ENCODE results near the gene ABR.
"Not testable (repeated sequence)": the region's sequence is repeated elsewhere in the genome, so short reads cannot be mapped to it uniquely, and the experiment has no call there.

ABR gene

DNA sequence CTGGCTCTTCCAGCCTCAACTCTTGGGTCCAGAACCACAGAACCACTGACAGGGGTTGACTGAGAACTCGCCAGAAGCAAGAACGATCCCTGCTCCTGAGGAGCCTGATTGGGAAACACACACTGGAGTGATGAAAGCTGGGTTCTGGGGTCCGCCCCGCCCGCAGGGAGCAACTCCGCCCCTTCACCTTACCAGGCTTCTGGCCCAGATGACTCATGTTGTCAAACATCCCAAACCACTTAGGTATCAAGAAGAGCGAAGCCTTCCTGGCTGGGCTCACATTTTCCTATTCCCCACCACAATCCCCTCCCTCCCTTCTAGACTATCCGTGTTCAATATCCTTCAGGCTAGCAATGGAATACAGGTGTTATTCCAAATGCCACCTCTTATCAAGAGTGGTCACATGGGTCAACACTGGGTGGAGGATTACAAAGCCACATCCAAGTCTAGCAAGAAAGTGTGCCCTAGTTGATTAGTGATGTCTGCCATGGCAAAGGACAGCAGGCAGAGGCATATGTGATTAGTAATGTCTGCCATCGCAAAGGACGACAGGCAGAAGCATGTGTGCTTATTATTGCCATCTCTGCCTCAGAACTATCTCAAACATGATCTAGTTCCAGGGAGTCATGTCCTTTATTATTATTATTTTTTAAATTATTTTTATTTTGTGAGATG, 112.4 kb downstream of the ABR start:
- no peak for DNase-seq

DNA sequence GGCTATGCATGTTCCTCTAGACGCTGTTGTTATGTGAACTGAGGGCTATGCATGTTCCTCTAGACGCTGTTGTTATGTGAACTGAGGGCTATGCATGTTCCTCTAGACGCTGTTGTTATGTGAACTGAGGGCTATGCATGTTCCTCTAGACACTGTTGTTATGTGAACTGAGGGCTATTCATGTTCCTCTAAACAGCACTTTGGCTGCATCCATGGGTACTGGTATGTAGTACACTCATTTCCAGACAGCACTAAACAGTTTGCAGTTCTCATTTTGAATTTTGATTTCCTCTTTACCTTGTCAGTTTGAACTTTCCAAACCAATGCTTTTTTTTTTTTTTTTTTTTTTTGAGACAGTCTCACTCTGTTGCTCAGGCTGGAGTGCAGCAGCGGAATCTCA, 114.4 kb downstream of the ABR start:
- not testable (repeated sequence) for DNase-seq

DNA sequence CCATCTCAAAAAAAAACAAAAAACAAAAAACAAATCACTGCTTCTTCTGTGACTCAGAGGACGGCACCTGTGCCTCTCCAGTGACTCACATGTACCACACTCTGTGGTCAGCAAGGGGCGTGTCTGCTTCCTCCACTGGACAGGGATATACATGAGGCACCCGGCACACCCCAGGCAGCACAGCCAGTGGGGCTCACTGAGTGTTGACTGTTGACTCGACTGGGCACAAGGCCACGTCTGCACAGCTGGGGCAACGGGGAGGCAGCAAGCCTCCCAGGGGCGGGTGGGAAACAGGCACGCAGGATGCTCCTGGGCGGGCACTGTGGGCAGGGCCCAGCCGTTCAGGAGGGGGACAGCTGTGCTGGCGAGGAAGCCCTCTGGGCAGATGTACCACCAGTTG, 118.8 kb downstream of the ABR start:
- no peak for DNase-seq

DNA sequence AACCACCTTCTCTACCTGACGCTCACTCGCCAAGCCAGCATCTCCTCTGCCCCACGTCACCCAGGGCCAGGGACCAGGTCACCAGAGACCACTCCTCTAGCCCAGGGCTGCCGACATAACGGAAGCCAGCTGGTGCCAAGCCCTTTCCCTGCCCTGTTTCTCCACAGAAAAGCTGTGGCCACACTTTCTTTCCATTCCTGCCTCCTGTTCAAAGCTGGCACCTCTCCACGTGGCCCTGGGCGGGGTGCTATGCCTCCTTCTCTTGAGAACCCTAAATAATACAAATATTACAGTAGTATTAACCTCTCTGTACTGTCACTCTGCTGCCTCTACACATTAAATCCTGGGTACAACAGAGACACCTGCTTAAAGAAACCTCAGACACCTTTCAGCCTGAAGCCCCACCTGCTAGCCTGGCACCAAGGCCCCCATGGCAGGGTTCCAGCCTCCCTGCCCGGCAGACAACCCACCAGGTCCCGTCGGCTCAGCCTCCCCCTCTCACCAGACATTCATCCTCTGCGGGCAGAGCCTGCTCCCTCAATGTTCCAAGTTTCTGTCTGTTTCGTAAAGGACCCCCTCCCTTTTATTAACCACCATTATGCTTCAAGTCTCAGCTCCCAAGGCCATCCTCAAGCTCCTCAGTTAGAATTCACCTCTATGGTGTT, 120.5 kb downstream of the ABR start:
- DNase-seq, result no peak

DNA sequence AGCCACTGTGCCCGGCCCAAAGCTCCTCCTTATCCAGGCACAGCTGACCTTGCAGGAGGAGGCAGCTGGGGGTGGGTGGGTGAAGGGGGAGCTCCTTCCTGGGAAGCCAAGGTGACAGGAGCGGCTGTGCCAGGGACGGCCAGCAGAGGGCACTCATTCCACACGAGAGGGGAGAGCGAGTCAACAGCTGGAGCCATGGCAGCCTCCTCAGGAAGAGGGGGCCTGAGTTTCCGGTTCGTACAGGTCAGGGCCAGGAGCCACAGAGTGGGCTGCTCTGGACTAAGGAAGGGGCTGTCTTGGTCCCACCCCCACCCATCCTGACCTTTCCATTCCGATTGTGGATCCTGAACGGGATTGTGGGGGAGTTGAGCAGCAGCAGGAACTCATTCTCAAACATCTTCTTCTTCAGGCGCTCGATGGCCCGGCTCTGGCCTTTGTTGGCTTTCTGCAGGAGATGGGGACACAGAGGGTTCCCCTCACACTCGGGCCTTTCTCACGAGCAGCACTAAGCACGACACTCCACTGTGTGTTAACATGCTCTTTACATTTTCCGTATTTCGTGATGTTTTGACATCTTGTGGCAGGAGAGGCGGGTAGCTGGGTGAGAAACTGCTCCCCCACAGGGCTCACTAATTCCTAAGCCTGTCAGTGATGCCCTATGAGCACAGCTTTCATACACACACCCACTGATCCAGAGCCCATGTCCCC, 121.2 kb downstream of the ABR start:
- no peak for DNase-seq

DNA sequence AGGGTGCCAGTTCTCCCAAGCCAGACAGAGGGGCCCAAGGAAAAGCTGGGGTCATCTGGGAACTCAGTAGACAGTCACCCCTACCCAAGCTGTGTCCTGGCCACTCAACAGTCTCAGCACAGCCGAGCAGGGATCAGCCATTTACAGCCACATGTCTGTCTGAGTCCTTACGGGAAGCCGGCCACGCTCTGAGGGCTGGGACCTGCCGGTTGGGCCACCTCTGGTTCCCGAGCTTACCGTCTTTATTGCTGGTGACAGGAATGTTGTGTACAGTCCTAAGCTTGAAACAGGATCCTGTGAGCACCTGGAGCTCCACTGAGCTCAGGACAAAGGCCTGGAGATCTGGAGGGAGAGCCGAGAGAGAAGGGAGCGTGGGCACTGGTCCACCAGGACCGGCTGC, 123.0 kb downstream of the ABR start:
- DNase-seq, result no peak

DNA sequence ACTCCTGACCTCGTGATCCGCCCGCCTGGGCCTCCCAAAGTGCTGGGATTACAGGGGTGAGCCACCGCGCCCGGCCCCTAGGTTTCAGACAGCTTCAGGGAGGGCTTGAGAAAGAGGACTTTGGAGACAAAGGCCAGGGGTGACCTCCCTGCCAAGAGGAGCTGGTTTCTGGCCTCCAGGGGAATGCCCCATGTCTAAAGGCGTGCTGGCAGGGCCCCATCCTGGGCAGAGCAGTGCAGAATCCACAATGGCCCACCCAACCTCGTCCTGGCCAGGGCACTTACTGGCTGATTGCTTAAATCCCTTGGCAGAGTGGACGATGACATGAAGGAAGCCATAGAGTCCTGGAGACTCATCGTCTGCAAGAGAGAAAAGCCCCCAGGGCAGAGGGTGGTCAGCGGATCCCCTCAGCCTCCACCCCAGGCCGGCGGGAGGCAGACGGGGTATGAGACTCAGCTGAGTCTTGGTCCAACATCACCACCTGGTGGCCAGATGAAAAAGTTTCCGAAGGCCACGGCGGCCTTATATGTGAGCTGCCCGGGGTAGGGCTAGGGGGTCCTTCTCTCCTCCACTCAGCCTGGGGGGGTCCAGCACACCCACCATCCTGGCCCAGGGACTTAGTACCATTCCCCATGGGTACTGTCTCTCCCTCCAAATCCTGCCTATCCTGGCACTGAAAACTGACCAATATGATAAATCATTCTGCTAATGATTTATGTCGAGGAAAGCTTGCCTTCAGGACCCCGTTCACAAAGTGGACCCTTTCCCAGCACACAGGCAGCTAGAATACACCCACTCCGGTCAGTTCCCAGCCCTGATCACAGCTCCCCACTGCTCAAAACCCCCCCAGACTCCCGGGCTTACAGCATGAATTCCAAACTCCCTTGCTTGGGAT, 123.8 kb downstream of the ABR start:
- no peak for DNase-seq

DNA sequence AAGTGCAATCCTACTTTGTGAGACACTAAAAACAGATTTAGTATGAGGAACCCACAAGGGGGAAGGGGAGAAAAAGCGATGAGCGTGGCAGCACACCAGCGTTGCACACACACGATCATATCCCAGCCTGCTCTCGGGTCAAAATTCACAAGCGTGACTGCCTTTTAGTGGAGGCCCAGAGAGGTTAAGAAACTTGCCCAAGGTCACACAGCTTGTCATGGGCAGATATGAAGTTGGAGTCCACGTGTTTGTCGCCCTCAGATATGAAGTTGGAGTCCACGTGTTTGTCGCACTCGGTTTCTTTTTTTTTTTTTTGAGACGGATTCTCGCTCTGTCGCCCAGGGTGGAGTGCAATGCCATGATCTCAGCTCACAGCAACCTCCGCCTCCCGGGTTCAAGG, 124.5 kb downstream of the ABR start:
- DNase-seq, result no peak

DNA sequence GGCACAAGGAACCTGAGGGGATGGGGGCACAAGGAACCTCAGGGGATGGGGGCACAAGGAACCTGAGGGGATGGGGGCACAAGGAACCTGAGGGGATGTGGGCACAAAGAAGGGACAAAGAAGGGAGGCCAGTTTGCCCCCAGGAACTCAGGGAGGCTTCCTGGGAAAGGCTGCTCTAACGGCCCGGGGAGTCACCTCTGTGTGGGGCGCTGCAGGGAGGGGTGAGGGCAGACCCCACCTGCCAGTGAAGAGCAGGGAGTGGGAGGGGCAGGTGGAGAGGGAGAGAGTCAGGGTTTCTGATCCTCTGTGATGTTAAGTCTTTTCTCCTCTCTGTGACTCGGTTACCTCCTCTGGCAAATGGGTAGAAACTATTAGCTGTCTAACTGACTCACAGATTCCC, 125.1 kb downstream of the ABR start:
- no peak for DNase-seq

DNA sequence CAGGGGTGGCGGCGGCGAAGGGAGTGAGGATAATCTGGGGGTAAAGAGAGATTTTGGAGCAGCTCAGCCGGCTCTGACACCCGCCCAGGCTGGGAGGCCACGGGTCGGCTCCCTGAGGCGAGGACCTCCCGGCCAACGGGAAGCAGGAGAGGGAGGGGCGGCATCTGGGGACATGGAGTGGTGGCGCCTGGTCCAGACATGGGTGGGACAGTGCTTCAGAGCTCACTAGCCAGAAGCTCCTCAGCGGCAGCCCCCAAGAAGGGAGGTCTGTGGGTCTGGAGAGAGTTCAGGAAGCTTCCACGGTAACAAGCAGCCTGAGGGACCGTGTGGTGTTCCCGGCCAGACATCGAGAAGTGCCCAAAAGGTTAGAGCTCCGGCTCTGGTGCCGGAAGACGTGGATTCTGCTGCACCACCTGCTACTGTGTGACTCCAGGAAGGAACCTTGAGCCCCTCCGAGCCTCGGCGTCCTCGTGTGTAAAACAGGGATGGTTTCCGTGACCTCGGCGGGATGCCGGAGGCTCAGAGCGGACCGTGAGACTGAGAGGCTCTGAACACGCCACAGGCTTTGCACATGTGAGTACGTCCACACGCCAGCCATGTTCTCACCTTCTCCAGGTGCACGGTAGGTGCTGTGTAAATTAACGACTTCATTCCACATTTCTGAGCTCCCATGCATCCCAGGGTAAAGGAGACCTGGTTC, 126.0 kb downstream of the ABR start:
- no peak for DNase-seq

DNA sequence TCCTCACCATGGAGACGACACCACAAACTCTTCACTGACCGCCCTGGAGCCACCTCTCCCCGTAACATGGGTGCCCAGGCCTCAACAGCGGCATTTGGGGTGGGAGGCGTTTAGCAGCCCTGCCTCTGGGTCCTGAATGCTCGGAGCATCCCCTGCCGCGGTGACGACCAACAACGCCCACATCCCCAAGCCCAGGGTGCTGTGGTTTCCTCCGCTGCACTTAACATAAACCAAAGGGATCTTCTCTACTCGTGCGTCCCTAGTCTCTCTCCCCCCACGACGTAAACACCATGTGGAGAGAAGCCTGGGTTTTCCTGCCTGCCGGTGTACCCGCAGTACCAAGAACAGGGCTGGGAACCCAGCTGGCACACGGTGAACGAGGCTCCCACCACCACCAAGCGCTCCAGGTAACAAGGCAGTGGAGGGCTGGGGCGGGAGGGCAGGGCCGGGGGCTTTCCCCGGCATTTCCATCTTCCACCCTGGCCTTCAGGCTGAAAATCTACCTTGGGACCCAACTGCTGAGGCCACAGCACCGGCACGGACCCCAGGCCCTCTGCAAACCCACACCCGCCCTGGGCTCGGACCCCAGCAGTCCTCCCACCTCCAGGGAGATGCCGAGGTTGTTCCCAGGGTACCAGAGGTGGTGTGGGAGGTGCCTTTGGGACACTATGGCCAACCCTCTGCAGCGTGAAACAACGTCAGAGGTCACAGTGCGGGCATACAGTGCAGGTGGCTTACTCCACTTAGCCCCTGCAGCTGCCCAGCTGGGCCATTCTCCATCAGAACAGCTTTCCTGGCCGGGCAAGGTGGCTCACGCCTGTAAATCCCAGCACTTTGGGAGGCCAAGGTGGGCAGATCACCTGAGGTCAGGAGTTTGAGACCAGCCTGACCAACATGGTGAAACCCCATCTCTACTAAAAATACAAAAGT, 128.5 kb downstream of the ABR start:
- no peak for DNase-seq

DNA sequence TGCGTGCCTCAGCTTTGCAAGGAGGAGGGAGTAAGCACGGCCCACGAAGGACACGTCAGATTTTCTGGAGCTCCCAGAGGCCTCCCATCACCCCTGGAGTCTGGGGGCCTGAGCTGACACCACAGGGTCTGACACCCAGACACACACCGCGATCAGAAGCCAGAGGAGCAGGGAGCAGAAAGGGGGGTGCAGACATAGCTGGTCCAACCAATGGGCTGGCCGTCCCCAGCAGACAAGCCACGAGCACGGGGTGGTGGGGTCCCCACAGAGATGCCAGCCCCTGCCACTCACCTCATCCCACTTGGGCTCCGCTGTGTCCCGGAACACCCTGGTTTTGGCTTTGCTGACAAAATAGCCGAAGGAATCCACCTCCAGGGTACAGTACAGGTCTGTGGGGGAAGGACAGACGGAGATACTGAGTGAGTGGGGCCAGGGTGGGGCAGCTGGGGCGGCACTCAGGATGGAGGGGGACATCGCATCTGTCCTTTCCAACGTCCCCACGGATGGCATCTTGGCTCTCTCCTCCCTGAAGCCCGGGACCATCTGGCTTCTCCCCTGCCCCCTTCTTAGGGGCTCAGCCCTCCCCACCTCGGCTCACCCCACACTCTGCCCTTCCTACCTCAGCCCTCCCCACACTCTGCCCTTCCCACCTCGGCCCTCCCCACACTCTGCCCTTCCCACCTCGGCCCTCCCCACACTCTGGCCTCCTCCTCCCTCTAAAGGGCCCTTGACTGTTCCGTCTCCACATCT, 129.4 kb downstream of the ABR start:
- DNase-seq, result no peak

DNA sequence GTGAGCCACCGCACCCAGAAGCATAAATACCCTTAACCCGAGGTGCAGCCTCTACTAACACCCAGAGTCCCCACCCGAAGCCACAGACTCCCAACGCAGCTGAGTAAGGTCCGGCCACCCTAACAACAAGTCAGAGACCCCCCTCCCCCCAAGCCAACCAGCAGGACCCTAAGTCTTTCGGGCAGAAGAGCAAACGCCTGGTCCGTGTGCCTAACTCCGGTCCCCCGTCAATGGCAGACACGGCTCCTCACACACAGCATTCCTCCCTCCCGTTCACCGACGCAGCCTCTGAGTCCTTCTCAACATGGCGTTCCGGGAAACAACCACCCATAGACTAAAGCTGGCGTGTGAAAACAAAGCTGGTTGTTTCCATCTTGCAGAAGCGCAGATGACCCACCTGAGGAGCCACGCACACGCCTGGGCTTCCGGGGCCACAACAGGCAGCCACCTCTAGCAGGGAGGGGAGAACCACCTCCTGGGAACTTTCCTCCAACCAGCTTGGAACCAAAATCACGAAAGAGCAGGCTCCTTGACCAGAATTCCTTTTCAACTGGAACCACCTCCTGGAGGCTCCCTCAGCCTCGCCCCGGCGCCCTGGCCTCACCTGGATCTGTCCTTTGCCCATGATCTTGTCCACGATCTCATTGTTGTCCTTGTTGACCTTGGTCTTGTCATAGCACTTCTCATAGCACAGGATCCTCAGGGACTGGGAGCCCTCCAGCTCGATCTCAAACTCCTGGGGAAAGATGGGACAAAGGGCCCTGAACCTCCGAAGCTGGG, 130.1 kb downstream of the ABR start:
- no peak for DNase-seq

DNA sequence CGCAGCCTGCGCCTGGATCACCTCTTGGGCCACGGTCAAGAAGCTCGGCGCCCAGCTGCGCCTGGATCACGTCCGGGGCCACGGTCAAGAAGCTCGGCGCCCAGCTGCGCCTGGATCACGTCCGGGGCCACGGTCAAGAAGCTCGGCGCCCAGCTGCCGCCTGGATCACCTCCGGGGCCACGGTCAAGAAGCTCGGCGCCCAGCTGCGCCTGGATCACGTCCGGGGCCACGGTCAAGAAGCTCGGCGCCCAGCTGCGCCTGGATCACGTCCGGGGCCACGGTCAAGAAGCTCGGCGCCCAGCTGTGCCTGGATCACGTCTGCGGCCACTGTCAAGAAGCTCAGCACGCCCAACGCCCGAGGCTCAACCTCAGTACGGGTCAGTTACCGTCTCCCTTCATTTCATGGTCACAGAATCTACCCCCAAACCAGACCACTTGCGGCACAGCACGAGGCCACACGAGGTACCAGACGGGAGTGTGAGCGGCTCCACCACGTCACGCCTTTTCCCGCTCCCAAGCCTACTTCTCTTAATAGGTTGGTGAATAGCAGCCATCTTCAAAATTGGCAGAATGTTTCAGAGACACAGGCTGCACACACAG, 131.2 kb downstream of the ABR start:
- DNase-seq, result not testable (repeated sequence)

DNA sequence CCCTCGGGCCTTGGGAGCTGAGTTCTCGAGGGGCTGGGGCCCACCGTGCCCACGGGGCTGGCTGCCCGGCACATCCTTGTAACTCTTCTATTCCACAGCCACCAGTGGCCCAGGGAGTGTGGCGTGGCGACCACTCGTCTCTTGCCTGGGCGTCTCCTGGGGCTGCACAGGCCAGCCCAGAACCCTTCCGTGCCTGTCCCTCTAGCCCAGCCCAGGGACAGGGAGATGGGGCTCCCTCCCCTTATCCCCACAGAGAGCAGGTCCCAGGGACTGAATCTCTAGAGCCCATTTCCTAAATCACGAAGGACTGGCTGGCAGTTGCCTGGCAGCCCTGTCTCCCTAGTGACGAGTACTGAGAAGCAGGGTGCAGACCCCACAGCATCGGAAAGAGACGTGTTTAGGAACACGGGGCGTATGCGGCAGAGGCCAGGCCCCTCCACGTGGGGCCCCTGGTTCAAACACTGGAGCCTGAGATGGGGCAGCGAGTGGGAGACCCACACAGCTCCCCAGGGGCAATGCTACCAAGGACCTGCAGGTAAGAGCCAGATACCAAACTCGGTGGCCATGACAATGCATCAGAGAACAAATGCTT, 131.8 kb downstream of the ABR start:
- no peak for DNase-seq

DNA sequence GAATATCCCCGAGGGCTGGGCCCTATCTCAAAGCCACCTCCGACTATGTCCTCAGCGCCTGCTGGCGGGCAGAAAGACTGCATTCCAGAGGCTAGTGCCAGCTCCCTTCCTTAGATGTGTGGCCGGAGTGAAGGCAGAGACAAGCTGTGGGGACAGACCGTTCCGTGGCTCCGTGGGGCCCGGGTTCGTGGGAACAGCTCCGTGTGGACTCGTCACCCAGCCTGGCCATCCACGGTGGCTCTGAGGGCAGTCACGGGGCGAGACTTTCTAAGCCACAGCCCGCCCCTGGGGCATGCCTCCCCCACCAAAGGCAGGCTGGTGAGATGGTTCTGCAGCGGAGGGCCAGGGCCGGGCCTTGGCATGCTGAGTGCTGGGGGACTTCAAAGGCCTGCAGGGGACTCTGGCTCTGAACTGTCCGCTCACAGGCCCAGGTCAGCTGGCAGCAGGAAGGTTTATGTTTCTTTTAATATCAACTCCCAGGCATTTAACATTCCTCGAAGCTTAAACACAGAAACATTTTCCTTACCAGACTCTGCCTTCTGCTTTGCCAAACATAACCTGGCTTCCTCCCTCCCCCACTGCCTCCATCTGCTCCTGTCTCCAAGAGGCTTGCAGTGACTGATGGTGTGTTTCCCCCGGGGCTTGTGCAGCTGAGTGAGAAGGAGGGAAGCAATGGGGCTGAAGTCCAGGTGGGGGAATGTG, 132.5 kb downstream of the ABR start:
- DNase-seq, result no peak

DNA sequence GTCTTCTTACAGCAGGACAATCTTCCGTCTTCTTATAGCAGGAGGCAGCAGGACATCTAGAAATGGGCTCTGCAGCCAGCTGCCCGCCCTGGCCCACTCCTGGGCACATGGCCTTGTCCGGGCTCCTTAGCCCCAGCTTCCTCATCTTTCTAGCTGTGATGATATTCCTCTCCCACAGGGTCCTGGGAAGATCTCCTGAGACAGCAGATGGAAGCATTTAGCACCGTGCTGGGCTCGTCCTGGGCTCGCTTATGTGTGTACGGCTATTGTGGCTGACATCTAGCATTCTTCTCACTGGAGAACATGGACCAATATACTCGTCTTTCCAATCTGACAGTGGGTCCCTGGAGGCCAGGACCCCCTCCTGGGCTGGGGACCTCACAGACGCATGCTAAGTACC, 134.3 kb downstream of the ABR start:
- no peak for DNase-seq

DNA sequence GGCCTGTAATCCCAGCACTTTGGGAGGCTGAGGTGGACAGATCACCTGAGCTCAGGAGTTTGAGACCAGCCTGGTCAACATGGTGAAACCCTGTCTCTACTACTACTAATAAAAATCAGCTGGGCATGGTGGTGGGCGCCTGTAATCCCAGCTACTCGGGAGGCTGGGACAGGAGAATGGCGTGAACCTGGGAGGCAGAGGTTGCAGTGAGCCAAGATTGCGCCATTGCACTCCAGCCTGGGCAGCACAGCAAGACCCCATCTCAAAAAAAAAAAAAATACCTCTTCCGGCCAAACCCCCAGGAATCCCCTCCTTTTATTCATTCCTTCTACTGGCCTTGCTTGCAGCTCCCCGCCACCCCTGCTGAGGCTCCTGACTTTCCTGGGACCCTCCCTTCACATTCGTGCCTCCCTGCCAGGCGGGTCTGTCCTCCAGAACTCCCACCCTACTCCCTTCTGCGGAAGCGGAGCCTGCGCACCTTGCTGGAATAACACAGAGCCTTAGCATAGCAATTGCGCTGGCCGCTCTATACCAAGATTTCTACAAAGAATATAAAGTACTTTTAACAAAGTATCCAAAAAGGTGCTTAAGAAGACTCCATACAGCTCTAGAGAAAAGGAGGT, 135.3 kb downstream of the ABR start:
- not testable (repeated sequence) for DNase-seq
